Neuron (in vitro differentiated cells): Measurements from ENCODE around the gene MANEAL.

Experiments
- H2AFZ ChIP-seq: one replicate; pipeline ENCODE4 v1.6.1; 2013; ENCODE audit warnings: low read depth, mild to moderate bottlenecking, inconsistent platforms, low read length, moderate library complexity
- H3K27me3 ChIP-seq: one replicate; pipeline ENCODE4 v1.6.1; 2013; ENCODE audit warnings: low read length; ENCODE audit not compliant: insufficient read depth
- H3K36me3 ChIP-seq: one replicate; pipeline ENCODE4 v1.6.1; 2013; ENCODE audit warnings: low read length; ENCODE audit not compliant: insufficient read depth
- H3K4me1 ChIP-seq: one replicate; pipeline ENCODE4 v1.6.1; 2013; ENCODE audit warnings: low read length; ENCODE audit not compliant: insufficient read depth
- H3K4me3 ChIP-seq: 2 replicates; pipeline ENCODE4 v1.5.1; 2013; ENCODE audit warnings: mild to moderate bottlenecking, low read length, moderate library complexity
- H3K9me3 ChIP-seq: one replicate; pipeline ENCODE4 v1.6.1; 2013; ENCODE audit warnings: low read length

MANEAL gene, protein sequence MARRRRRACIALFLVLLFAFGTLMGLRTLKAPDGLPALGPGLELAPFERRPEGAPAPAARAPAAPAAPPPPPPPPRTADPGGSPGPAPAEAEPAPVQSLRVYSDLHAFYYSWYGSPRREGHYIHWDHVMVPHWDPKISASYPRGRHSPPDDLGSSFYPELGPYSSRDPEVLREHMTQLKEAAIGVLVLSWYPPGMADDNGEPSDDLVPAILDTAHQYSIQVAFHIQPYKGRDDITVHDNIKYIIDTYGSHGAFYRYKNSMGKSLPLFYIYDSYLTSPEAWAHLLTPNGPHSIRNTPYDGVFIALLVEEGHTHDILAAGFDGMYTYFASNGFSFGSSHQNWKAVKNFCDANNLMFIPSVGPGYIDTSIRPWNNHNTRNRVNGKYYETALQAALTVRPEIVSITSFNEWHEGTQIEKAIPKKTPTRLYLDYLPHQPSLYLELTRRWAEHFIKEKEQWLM

DNA sequence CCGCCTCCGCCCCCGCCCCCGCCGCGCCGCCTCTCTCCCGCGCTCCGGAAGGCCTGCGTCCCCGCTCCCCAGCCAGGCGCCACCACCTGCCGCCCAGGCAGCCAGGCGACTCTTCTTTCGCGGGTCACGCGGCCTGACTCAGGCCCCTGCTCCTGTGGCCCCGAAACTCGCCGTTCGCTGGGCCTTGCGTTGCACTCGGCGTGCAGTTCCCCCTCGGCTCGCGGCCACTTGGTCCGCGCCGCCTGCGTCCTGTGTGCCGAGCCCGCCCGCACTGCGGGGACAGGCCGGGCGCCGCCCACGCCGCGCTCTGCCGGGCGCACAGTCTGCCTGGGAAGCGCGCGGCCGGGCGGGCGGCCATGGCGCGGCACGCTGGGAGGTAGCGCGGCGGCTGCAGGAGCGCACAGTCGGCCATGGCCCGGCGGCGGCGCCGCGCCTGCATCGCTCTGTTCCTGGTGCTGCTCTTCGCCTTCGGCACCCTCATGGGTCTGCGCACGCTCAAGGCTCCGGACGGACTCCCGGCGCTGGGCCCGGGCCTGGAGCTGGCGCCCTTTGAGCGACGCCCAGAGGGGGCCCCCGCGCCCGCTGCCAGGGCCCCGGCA is at the start of gene MANEAL:
Gene MANEAL, plus strand, starts transcription at position 75 of the 599 bp plus-strand sequence. Its CDS starts 336 bp downstream, at position 411.
- Histone ChIP-seq H3K4me3 (peak within 1 kb of the TSS; percentile 93), H3K36me3 (peaks cover 14% of the 10 kb centered on the region), H3K27me3 (no peaks in the 10 kb centered on the region), H3K9me3 (no peaks in the 10 kb centered on the region), H2AFZ (peak within 1 kb of the TSS; percentile 82), H3K4me1 (peaks cover 10% of the 10 kb centered on the region)

- Histone ChIP-seq H3K4me3 (no peak overlapping the region), H3K36me3 (no peaks in the 10 kb centered on the region), H3K27me3 (peaks cover 13% of the 10 kb centered on the region), H2AFZ (no peak overlapping the region), H3K9me3 (no peaks in the 10 kb centered on the region), H3K4me1 (peaks cover under 1% of the 10 kb centered on the region)
Measured at GRCh38 chr1:37746806-37747205, 46.8 kb upstream of the MANEAL start.

GRCh38 chr1:37748565-37748964 is 45.1 kb upstream of the MANEAL start:
- no peak overlapping the region for H2AFZ ChIP-seq
- H3K27me3 ChIP-seq = peaks cover 28% of the 10 kb centered on the region
- no peak overlapping the region for H3K4me3 ChIP-seq
- H3K4me1 ChIP-seq = no peaks in the 10 kb centered on the region
- H3K36me3 ChIP-seq = no peaks in the 10 kb centered on the region
- H3K9me3 ChIP-seq = no peaks in the 10 kb centered on the region

DNA sequence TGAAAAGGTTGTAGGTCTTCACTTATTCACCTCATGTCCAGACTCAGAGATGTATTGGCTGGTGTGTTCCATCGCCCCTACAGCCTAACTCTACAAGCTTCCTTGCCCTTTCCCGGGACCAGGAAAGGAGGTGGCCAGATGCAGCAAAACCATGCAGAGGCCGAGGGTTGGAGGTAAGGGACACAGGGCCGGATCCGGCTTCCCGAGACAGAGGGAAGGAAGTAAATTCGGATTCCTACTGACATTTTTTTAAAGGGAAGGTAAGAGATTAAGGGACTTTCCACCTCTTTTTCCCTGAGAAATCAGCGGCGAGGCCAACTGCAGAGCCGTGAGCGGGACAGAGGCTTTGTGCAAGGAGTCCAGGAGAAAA is 41.4 kb upstream of the MANEAL start:
- H3K9me3 ChIP-seq = no peaks in the 10 kb centered on the region
- no peak overlapping the region for H3K4me3 ChIP-seq
- H3K27me3 ChIP-seq = peaks cover 57% of the 10 kb centered on the region
- no peaks in the 10 kb centered on the region for H3K36me3 ChIP-seq
- H3K4me1 ChIP-seq = no peaks in the 10 kb centered on the region
- no peak overlapping the region for H2AFZ ChIP-seq

- peak overlapping the region; percentile 44 for H3K4me3 ChIP-seq
- peaks cover 64% of the 10 kb centered on the region for H3K27me3 ChIP-seq
- H3K36me3 ChIP-seq = no peaks in the 10 kb centered on the region
Measured at GRCh38 chr1:37752583-37753471, 40.8 kb upstream of the MANEAL start.

DNA sequence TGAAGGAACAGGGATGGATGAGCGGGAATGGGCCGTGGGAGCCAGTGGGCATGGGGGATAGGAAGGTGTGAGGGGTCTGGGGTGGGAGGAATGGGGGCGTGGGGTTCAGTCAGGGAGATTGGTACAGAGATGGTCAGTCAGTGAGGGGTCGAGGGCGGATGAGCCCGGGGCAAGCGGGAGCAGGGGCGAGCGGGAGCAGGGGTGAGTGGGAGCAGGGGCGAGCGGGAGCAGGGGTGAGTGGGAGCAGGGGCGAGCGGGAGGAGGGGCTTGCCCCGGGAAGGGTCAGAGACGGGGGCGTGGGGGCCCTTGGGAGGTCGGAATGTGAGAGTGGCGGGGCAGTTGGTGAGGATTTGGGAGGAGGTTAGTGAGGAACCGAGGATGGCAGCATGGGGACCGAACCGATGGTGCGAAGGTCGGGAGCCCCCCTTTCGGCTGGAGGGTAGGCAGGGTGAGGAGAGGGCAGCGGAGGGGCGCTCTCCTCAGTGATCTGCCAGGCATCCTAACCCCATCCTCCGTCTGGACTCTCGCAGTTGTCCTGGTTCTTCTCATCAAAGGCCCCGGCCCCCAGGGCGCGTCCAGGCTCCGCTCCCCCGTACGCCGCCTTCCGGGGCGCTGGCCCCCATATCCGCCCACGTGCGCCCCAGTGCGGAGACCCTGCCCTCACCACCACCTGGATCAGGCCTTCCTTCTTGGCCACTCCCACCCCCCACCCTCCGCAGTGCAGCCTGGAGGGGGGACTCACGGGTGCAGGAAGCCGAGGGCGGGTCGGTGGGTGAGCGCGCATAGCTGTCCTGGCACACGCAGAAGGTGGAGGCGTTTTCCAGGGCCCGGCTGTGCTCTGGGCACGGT is 40.0 kb upstream of the MANEAL start:
- Histone ChIP-seq H3K9me3 (no peaks in the 10 kb centered on the region), H3K27me3 (peaks cover 72% of the 10 kb centered on the region), H3K4me1 (no peaks in the 10 kb centered on the region), H3K4me3 (peak overlapping the region; percentile 44), H2AFZ (no peak overlapping the region), H3K36me3 (no peaks in the 10 kb centered on the region)

More at GRCh38 chr1:37752583-37753471, 40.8 kb upstream of the MANEAL start:
- Histone ChIP-seq H3K4me1 (no peaks in the 10 kb centered on the region), H2AFZ (no peak overlapping the region), H3K9me3 (no peaks in the 10 kb centered on the region)

DNA sequence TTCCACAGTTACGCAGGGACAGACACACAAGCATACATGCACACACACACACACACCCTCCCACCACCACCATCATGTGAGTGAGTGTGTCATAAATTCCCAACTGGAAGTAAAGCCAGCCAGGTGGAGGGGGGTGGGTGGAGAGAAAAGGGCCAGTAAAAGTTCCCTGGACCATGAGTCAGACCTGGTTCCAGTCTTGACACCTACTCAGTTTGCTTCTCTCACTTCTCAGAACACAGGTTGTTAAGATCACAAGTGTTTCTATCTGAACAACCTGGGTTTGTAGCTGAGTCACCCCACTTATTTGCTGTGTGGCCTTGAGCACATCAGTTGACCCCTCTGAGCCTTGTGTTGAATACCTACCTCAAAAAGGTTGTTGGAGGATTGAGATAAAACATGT is 38.4 kb upstream of the MANEAL start:
- Histone ChIP-seq H3K27me3 (peaks cover 76% of the 10 kb centered on the region), H3K4me3 (no peak overlapping the region), H3K9me3 (no peaks in the 10 kb centered on the region), H3K4me1 (no peaks in the 10 kb centered on the region), H2AFZ (no peak overlapping the region), H3K36me3 (no peaks in the 10 kb centered on the region)

GRCh38 chr1:37755951-37756560 is 37.6 kb upstream of the MANEAL start:
- no peaks in the 10 kb centered on the region for H3K9me3 ChIP-seq
- peaks cover 75% of the 10 kb centered on the region for H3K27me3 ChIP-seq
- H3K36me3 ChIP-seq = no peaks in the 10 kb centered on the region
- no peaks in the 10 kb centered on the region for H3K4me1 ChIP-seq
- no peak overlapping the region for H3K4me3 ChIP-seq
- no peak overlapping the region for H2AFZ ChIP-seq

GRCh38 chr1:37759451-37759850 is 34.2 kb upstream of the MANEAL start:
- Histone ChIP-seq H3K27me3 (peaks cover 80% of the 10 kb centered on the region), H2AFZ (no peak overlapping the region), H3K36me3 (no peaks in the 10 kb centered on the region), H3K4me1 (no peaks in the 10 kb centered on the region), H3K4me3 (no peak overlapping the region), H3K9me3 (no peaks in the 10 kb centered on the region)

DNA sequence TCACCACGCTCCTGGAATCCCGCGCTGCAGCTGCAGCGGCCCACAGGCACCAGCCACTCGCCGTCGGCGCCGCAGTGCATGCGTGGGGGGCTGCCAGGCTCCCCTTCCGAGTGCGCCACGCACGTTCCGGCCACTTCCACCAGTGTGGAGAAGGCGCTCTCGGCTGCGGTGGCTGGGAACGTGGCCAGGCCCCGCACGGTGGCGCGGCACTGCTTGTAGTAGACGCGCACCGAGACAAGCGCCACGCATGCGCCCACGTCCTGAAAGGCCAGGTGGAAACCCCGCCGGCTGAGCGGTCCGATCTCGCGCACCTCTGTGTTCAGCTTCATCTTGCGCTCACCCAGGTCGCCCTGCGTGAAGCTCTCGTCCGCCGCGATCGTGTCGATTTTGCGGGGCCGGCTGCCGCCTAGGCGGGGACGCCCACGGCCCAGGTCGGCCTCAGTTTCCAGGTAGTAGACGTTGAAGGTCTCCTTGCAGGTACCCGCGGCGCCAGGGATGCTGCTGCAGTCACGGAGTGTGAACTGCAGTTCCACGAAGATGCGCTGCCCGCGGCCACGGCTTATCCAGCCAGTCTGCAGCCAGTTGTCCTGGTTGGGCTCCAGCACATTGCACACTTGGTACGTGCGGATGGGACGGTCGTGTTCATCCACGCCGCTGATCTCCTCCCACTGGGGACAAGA is 32.1 kb upstream of the MANEAL start:
- Histone ChIP-seq H3K4me1 (peaks cover 14% of the 10 kb centered on the region), H3K27me3 (peaks cover 81% of the 10 kb centered on the region), H3K36me3 (no peaks in the 10 kb centered on the region), H3K4me3 (no peak overlapping the region), H2AFZ (no peak overlapping the region), H3K9me3 (no peaks in the 10 kb centered on the region)

DNA sequence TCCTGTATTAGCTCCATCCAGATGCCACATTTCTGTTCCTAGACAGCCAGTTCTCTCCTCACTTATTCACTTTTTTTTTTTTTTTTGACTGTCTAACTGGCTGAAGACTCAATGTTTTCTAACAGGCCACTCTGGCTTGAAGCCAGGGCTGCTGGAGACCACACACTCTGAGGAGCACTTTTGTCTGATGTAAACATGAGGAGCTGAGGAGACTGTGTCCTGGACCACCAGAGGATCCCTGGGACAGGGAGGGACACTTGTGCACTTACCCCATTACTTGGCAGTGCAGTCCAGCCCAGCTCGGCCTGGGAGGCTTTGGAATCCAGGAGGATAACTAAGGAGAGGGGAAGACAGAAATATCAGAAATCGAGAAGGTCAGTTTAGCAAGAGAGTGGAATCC is 31.1 kb upstream of the MANEAL start:
- Histone ChIP-seq H3K36me3 (no peaks in the 10 kb centered on the region), H3K4me1 (peaks cover 19% of the 10 kb centered on the region), H3K4me3 (no peak overlapping the region), H3K27me3 (peaks cover 83% of the 10 kb centered on the region), H3K9me3 (no peaks in the 10 kb centered on the region), H2AFZ (no peak overlapping the region)
